Measurements from ENCODE around the gene FXR2.
A peak's percentile ranks its signal among the peaks of the same experiment; 100 is the strongest.

FXR2 gene

DNA sequence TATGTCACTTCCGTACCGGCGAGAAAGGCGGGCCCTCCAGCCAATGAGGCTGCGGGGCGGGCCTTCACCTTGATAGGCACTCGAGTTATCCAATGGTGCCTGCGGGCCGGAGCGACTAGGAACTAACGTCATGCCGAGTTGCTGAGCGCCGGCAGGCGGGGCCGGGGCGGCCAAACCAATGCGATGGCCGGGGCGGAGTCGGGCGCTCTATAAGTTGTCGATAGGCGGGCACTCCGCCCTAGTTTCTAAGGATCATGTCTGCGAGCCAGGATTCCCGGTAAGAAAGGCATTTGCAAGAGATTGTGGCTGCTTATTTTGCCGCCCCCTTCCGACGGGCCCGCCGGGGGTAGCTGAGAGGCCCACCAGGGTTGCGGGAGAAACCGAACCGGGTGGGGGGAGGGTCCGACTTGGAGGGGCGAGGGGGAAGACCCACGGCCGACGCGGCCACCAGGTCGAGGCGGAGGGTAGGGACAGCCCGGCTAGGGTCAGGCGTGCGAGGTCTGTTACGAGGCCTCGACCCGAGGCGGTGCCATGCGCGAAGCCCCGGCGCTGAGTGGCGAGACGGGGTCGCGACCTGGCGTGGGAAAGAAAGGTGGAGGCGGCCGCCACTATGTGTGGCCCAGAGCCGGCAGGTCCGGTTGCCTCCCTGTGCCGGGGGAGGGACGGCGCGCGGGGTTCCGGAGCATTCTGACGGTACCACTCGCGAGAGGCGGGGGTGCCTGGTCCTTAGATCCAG is 41.9 kb downstream of the FXR2 start:
- peak; percentile 99 for DNase-seq (ENCODE audit: low read depth)

- DNase-seq (ENCODE audit: low read depth): no peak
Measured at GRCh38 chr17:7572338-7572587, 42.4 kb downstream of the FXR2 start.

- no peak for DNase-seq (ENCODE audit: low read depth)
Measured at GRCh38 chr17:7570351-7570750, 44.3 kb downstream of the FXR2 start.

- no peak for DNase-seq (ENCODE audit: low read depth)
Measured at GRCh38 chr17:7569571-7569970, 45.1 kb downstream of the FXR2 start.

- no peak for DNase-seq (ENCODE audit: low read depth)
Measured at GRCh38 chr17:7563115-7563869, 51.4 kb downstream of the FXR2 start.

DNA sequence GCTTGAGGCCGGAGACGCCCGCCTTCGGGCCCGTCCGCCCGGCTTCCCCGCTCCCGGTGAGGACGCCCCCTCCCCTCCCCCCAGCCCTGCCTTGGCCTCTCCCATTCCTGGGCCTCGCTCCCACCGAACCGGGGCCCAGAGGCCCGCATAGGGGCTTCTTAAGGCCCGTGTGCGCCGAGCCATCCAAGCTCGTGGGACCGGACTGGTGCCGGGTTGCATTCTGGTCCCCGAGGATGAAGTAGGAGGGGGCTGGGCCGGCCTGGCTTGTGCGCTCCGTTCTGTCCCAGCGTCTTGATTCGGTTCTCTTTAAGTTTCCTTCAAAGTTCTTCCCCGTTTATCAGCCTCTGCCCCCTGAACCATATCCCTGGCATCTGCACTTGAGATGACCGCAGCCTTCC is 52.5 kb downstream of the FXR2 start:
- no peak for DNase-seq (ENCODE audit: low read depth)

GRCh38 chr17:7561589-7562207 is 53.0 kb downstream of the FXR2 start, which contains the start of gene SENP3:
Gene SENP3, plus strand, starts transcription at chr17:7561919. Its CDS starts 1,158 bp downstream, at chr17:7563077.
- peak; percentile 84 for DNase-seq (ENCODE audit: low read depth)

DNA sequence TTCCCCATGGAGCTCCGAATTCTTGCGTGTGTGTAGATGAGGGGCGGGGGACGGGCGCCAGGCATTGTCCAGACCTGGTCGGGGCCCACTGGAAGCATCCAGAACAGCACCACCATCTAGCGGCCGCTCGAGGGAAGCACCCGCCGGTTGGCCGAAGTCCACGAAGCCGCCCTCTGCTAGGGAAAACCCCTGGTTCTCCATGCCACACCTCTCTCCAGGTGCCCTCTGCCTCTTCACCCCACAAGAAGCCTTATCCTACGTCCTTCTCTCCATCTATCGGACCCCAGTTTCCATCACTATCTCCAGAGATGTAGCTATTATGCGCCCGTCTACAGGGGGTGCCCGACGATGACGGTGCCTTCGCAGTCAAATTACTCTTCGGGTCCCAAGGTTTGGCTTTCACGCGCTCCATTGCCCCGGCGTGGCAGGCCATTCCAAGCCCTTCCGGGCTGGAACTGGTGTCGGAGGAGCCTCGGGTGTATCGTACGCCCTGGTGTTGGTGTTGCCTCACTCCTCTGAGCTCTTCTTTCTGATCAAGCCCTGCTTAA is 53.6 kb downstream of the FXR2 start:
- peak; percentile 77 for DNase-seq (ENCODE audit: low read depth)

DNA sequence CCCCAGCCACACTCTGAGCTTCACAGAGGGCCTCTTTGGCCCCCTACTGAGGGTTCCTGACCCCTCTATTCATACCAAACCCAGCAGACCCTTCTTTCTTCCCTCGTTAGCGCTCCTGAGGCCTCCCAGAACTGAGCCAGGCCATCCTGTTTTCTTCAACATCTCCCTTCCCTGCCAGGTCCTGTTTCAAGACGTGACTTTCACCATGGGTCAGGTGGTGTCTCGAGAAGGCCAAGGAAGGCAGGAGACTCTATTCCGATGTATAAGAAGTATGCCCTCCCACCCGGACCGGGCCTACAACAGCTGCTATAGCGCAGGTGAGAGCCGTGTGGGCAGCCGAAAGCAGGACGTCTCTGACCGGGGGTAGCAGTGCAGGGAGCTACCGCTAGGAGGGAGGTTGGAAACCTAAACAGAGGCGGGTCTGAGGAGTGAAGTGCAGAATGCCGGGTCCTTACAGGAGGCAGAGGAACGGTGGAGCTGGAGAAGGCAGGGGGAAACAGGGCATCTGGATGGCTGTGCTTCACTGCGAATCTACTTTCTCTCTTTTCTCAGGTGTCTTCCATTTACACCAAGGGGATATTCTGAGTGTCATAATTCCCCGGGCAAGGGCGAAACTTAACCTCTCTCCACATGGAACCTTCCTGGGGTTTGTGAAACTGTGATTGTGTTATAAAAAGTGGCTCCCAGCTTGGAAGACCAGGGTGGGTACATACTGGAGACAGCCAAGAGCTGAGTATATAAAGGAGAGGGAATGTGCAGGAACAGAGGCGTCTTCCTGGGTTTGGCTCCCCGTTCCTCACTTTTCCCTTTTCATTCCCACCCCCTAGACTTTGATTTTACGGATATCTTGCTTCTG is 54.3 kb downstream of the FXR2 start:
- no peak for DNase-seq (ENCODE audit: low read depth)

DNA sequence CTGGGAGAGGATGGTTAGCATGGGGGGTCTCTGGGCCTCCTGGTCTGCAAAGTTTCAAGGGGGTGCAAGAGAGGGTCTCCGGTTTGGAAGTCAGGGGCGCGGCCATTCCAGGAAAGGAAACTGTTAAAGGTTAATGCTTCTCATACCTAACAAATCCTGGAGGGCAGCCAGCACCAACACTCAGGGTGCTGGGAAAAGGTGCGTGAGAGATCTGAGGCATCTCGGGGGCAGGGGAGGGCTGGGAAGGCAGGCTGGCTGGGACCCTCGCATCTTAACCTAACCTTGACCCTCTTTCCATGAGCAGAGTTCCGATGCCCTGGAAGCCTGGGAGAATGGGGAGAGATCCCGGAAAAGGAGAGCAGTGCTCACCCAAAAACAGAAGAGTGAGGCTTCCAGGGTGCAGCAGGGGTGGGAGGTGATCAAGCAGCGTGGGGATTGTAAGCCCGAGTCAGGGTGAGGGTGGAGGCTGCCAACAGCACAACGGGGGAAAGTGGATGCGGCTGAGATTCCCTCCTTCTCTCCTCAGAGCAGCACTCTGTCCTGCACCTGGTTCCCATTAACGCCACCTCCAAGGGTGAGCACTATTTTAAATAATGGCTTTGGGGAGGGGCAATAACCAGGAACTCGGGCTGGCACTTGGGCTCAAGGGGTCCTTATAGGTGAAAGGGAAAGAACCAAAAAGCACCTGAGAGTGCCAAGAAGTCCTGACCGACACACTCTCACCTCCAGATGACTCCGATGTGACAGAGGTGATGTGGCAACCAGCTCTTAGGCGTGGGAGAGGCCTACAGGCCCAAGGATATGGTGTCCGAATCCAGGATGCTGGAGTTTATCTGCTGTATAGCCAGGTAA is 55.2 kb downstream of the FXR2 start:
- no peak for DNase-seq (ENCODE audit: low read depth)

- no peak for DNase-seq (ENCODE audit: low read depth)
Measured at GRCh38 chr17:7558544-7559319, 56.0 kb downstream of the FXR2 start, which contains the start of gene TNFSF13. Gene TNFSF13, plus strand, starts transcription at chr17:7558750. Its CDS starts 290 bp downstream, at chr17:7559040.

DNA sequence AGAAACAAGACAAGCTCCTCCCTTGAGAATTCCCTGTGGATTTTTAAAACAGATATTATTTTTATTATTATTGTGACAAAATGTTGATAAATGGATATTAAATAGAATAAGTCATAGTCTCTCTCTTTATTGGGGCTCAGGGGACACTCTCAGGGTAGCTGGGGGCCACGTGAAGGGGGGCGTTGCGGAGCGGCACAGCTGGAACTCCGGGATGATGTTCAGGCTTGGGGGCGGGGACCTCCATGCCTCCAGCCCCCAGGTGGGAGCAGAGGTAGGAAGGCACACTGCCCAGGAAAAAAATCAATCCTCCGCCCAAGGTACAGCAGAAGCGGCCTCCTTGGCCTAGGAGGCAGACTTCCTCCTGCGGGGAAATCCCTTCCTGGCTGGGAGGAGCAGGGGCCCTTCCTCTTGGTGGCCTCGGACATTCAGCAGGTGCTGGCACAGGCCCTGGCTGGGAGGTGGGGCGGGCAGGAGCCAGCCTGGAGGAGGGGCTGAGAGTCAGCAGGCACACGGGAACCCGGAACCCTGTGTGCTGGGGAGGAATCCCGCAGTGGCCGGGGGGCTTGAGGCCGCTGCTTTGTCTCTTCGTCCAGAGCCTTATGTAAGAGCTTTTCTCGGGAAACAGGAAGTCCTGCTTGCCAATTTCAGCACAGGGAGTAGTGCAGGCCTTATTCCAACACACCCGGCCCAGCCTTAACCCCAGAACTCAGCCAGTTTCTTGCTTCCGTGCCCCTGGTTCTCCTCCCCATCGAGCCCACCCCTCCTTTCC is 56.7 kb downstream of the FXR2 start:
- no peak for DNase-seq (ENCODE audit: low read depth)

DNA sequence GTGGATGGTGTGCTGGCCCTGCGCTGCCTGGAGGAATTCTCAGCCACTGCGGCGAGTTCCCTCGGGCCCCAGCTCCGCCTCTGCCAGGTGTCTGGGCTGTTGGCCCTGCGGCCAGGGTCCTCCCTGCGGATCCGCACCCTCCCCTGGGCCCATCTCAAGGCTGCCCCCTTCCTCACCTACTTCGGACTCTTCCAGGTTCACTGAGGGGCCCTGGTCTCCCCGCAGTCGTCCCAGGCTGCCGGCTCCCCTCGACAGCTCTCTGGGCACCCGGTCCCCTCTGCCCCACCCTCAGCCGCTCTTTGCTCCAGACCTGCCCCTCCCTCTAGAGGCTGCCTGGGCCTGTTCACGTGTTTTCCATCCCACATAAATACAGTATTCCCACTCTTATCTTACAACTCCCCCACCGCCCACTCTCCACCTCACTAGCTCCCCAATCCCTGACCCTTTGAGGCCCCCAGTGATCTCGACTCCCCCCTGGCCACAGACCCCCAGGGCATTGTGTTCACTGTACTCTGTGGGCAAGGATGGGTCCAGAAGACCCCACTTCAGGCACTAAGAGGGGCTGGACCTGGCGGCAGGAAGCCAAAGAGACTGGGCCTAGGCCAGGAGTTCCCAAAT is 57.4 kb downstream of the FXR2 start:
- no peak for DNase-seq (ENCODE audit: low read depth)

- no peak for DNase-seq (ENCODE audit: low read depth)
Measured at GRCh38 chr17:7556627-7557026, 58.1 kb downstream of the FXR2 start.

DNA sequence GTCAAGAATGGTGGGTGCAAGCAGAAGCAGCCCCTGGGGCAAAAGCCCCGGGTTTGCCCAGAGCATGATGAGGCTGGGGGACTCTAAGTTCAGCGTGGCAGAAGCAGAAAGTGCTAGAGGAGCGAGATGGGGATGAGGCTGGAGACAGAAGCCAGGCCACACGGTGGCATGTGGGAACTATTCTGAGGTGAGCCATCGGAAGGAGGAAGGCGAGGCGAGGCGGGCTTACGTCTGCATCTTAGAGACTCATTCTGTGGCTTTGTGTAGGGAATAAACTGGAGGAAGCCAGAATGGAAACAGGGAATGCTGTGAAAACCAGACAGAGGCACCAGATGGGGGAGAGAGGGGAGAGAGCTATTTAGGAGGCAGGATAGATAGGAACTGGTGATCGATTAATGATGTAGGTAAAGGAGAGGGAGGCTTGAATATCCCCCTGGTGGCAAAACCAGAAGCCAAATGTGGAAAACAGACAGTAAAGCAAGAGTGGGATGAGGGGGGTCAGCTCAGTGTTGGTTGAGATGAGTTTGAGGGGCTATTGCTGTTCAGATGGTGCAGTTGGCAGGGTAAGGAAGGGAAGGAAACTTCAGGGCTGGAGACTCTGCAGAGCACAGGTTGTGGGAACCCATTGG is 59.3 kb downstream of the FXR2 start:
- DNase-seq (ENCODE audit: low read depth): no peak

DNA sequence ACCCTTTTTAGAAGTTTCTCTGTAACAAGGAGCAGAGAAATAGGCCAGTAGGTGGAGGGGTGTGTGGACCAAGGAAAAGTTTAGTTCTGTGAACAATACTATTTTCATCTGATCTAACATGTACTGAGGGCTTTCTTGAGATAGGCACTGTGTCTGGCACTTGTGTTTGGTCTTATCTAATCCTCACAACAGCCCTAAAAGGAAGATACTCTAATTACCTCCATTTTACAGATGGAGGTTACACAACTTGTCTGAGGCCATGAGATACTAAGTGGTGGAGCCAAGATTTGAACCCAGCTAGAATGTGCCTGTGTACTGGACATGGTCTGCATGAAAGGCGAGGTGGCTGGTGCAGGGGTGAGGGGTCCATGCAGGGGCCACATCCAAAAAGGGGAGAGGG is 61.3 kb downstream of the FXR2 start:
- DNase-seq (ENCODE audit: low read depth): no peak

DNA sequence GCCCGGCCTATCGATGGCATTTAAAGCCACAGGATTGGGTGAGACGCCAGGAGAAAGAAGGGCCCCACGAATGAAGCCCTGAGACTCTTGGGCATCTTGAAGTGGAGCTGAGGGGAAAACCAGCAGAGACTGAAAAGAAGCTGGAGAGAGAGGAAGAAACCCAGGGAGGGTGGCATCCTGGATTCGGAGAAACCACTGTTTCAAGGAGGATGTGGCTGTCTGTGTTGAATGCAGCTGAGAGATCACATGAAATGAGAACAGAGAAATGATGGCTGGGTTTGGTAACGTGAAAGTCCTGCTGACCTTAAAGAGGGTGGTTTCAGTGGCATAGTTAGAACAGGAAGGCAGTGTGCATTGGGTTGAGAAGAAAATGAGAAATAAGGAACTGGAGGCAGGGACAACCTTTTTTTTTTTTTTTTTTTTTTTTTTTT is 62.1 kb downstream of the FXR2 start:
- DNase-seq (ENCODE audit: low read depth): no peak

DNA sequence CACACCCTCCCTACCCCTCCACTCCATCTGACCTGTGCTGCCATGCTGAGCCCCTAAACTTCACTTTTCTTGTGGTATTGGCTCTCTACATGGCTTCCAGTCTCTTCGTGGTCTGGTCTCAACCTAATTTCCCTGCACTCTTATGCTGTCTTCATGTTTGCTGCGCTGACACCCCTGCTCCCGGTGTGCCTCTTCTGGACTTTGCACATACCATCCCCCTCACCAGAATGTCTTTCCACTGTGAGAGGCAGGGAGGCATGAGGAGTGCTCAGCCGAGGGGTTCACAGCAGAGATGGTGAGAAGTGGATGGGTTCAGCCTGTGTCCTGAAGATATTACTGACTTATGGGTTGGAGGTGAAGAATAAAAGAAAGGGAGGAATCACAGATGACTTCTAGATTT is 63.3 kb downstream of the FXR2 start:
- DNase-seq (ENCODE audit: low read depth): no peak

DNA sequence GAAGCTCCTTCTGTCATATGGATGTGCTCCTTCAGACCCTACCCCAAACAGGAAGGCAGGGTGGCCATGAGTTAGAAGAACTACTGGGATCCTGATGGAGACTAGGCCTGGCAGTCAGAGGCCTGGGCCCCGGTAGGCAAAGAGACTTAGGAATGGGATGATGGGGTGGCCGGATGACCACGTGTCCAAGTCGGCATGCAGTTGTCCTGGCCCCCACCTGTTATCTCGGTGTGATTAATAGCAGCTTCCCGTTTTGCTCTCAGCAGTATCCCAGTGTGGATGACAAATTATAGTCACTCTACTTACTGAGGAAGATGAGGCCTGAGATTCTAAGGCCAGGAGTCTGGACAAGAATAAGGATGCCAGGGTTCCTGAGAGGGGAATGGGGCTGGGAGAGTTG is 64.4 kb downstream of the FXR2 start:
- DNase-seq (ENCODE audit: low read depth): no peak

All from activated T-cell treated with anti-CD3 and anti-CD28 coated beads for 1 hour (primary cell).